GM23248 (cell line): ENCODE results near the gene MYH9.

Source experiments
- EZH2 ChIP-seq: fragments of 200-600 bp; sonication (generic); IDR thresholded peaks from 2 replicates; pipeline ENCODE4 v1.6.1; 2018; ENCODE audit warnings: antibody characterized with exemption, mild to moderate bottlenecking; ENCODE audit not compliant: insufficient read depth, poor library complexity, severe bottlenecking
- EZH2phosphoT487 ChIP-seq: fragments of 200-600 bp; sonication (generic); IDR thresholded peaks from 2 replicates; pipeline ENCODE4 v1.6.1; 2018; ENCODE audit warnings: antibody characterized with exemption, moderate library complexity, mild to moderate bottlenecking, low read depth; ENCODE audit not compliant: insufficient read depth

GRCh38 chr22:36398601-36399471 is 11.1 kb upstream of the MYH9 start:
- TF ChIP-seq EZH2 (no peak), EZH2phosphoT487 (no peak)
